LNCAP (cell line): ENCODE results near the gene SCARB1.

Experiments
- CTCF ChIP-seq: fragments of 450-650 bp; IDR thresholded peaks from 2 replicates; pipeline ENCODE4 v1.5.1; 2017; ENCODE audit warnings: mild to moderate bottlenecking

The SCARB1 gene

DNA sequence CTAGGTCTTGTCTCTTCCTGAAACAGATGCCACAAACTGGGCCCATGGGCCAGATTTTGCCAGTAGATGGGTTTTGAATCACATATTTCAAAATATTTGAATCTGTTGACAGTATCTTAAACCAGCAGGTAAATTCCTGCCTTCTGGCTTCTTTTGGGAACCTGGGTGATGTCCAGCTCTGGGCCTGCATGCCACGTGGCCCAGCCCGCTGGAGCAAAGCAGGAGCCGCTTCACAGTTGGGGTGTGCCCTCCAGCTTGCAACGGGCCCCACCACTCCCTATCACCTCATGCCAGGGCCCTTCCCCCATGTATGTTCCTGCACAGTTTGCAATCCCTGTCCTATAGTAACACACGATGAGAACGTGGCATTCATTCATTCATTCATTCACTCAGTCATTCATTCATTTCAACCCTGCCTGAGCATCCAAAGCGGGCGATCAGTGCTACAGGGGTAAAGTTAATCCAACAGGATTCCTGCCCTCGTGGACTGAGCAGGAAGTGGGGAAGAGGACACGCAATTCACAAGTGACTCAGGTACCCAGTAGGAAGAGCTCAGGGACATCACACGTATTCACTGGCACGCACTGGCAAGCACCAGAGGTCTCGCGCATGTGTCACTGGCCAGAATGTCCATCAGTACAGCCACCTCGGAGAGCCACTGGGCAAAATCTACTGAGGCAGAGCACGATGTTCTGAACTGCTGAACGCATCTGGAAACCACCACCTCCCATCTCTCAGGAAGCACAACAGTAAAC lies 27.8 kb downstream of the SCARB1 start:
- no peak for TF ChIP-seq CTCF

GRCh38 chr12:124834822-124835221 lies 28.8 kb downstream of the SCARB1 start:
- no peak for TF ChIP-seq CTCF

DNA sequence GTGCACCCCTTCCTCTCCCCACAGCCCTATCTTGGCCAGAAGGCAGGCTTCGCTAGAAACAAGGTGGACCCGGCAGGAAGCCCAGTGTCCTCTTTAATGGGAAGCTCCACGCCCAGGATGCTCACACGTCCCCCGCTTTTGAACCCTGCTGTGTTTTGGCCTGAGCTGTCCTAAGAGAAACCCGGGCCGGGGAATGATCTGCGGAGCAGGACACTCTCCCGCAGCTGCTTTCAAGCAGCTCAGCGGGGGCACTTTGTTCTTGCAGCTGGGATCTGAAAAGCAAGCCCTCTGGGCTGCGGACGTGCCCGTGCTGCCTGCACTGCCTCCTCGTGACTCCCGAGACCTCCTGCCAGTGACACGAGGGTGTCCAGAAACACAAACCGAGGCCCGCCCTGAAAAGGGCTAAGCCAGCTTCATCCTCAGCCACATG lies 30.0 kb downstream of the SCARB1 start:
- no peak for TF ChIP-seq CTCF

GRCh38 chr12:124832856-124833255 lies 30.8 kb downstream of the SCARB1 start:
- no peak for TF ChIP-seq CTCF

GRCh38 chr12:124831590-124831989 lies 32.1 kb downstream of the SCARB1 start:
- TF ChIP-seq CTCF = no peak

DNA sequence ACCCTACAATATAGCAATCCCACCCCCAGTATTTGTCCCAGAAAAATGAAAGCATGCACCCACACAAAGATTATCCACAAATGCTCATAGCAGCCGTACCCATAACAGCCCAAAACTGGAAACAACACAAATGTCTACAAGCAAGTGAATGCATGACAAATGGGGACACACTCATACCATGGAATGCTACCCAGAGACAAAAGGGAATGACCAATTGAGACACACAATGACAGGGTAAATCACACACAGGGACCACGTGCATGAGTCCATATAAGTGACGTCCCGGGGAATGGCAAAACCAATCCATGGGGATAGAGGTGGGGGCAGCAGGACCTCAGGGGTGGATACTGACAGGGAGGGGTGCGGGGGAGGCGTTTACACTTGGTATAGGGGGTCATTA lies 33.4 kb downstream of the SCARB1 start:
- TF ChIP-seq CTCF = no peak

DNA sequence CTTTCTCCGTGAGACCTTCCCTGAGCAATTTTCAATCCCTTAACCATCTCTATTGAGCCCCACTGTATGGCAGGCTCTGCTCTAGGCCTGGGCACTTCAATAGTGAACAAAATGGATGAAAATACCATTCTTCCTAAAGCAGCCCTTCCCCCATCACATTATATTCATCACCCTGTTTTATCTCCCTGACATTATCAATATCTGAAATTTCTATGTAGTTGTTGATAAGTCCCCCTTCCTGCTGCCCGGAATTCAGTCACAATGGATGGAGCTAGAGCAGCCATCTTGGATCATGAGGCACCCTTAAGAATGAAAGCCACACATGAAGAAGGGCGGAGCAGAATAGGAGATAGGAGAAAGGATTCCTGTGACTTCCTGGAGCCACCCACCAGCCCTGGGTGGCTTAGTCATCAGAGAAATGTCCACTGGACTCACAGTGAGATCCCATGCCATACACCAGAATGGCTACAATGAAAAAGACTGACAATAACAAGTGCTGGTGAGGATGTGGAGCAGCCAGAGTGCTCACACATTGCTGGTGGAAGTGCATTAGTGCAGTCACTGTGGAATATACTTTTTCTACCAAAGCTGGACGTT lies 33.9 kb downstream of the SCARB1 start:
- TF ChIP-seq CTCF = no peak
